Measurements from ENCODE around the gene WDR70. TPM values are rescaled to one million over a fixed set of nuclear protein-coding genes. Genes with fewer than 3 reads are reported as not detected.

The WDR70 gene
- total RNA-seq, 3 donors from 2014 or later (not counting 1 experiment from before 2014, with no cell fraction given), result 36.3 to 47.0 (median 41.3) TPM

- Histone ChIP-seq H3K36me3 (ENCODE audit: control insufficient read depth, insufficient read depth, low read length) (peaks cover 4% of the 10 kb centered on the region), H3K4me3 (ENCODE audit: low read length) (no peak overlapping the region), H3K4me1 (ENCODE audit: control insufficient read depth, insufficient read depth, low read length) (no peaks in the 10 kb centered on the region), H3K27me3 (ENCODE audit: control insufficient read depth, insufficient read depth, low read length) (no peaks in the 10 kb centered on the region), H3K9me3 (ENCODE audit: control insufficient read depth, insufficient read depth, low read length) (no peaks in the 10 kb centered on the region), H3K27ac (ENCODE audit: low read length) (no peak overlapping the region)
- no peak for ATAC-seq
- intact Hi-C loops (cut with micrococcal nuclease), result no loop called here
- Mint-ChIP-seq H3K4me1 (no peaks in the 10 kb centered on the region), H3K36me3 (peaks cover 6% of the 10 kb centered on the region), H3K27ac (no peak overlapping the region), H3K4me3 (no peak overlapping the region), H3K9me3 (no peaks in the 10 kb centered on the region), H3K27me3 (ENCODE audit: low read depth in 2 of 2) (no peaks in the 10 kb centered on the region)
- TF ChIP-seq CTCF (IDR thresholded peaks at IDR 0.05), result no peak
- DNase-seq, result no peak
- WGBS (ENCODE audit: insufficient coverage), result 86% methylated on average over 1 of the region's 1 CpG
Measured at GRCh38 chr5:37716405-37716804, 337.3 kb downstream of the WDR70 start.

GRCh38 chr5:37717276-37717612 is 338.1 kb downstream of the WDR70 start:
- peaks cover 6% of the 10 kb centered on the region for H3K36me3 Mint-ChIP-seq

GRCh38 chr5:37717613-37718431 is 338.7 kb downstream of the WDR70 start:
- ATAC-seq (no peak), DNase-seq (no peak)
- TF ChIP-seq CTCF (IDR thresholded peaks at IDR 0.05), result no peak
- Histone ChIP-seq H3K9me3 (ENCODE audit: control insufficient read depth, insufficient read depth, low read length) (no peaks in the 10 kb centered on the region), H3K36me3 (ENCODE audit: control insufficient read depth, insufficient read depth, low read length) (peaks cover 4% of the 10 kb centered on the region), H3K4me1 (ENCODE audit: control insufficient read depth, insufficient read depth, low read length) (no peaks in the 10 kb centered on the region), H3K27ac (ENCODE audit: low read length) (no peak overlapping the region), H3K27me3 (ENCODE audit: control insufficient read depth, insufficient read depth, low read length) (no peaks in the 10 kb centered on the region), H3K4me3 (ENCODE audit: low read length) (no peak overlapping the region)
- Mint-ChIP-seq H3K27me3 (ENCODE audit: low read depth in 2 of 2) (no peaks in the 10 kb centered on the region), H3K9me3 (no peaks in the 10 kb centered on the region), H3K4me1 (peaks cover 4 to 6% of the 10 kb centered on the region in 2 donors), H3K36me3 (peaks cover 10% of the 10 kb centered on the region), H3K27ac (no peak overlapping the region), H3K4me3 (no peak overlapping the region)
- 85% methylated on average over 7 of the region's 8 CpGs for WGBS (ENCODE audit: insufficient coverage)
- intact Hi-C loops (cut with micrococcal nuclease), result no loop called here

More at GRCh38 chr5:37717276-37717612, 338.1 kb downstream of the WDR70 start:
- Histone ChIP-seq H3K27ac (ENCODE audit: low read length) (no peak overlapping the region), H3K4me3 (ENCODE audit: low read length) (no peak overlapping the region), H3K27me3 (ENCODE audit: control insufficient read depth, insufficient read depth, low read length) (no peaks in the 10 kb centered on the region), H3K4me1 (ENCODE audit: control insufficient read depth, insufficient read depth, low read length) (no peaks in the 10 kb centered on the region), H3K36me3 (ENCODE audit: control insufficient read depth, insufficient read depth, low read length) (peaks cover 4% of the 10 kb centered on the region), H3K9me3 (ENCODE audit: control insufficient read depth, insufficient read depth, low read length) (no peaks in the 10 kb centered on the region)
- TF ChIP-seq CTCF (IDR thresholded peaks at IDR 0.05), result no peak
- Mint-ChIP-seq H3K27ac (no peak overlapping the region), H3K27me3 (ENCODE audit: low read depth in 2 of 2) (no peaks in the 10 kb centered on the region), H3K9me3 (no peaks in the 10 kb centered on the region), H3K4me3 (no peak overlapping the region), H3K4me1 (peaks cover 0 to under 1% of the 10 kb centered on the region in 2 donors)
- intact Hi-C loops (cut with micrococcal nuclease), result no loop called here
- no peak for ATAC-seq
- WGBS (ENCODE audit: insufficient coverage), result 72% methylated on average over 2 of the region's 2 CpGs
- no peak for DNase-seq

GRCh38 chr5:37720550-37720952 is 341.4 kb downstream of the WDR70 start:
- H3K4me3 ChIP-seq (ENCODE audit: low read length), result no peak overlapping the region
- peaks cover 9% of the 10 kb centered on the region in 2 donors for H3K4me1 Mint-ChIP-seq
- no peak overlapping the region for H3K4me3 Mint-ChIP-seq
- H3K27me3 ChIP-seq (ENCODE audit: control insufficient read depth, insufficient read depth, low read length), result no peaks in the 10 kb centered on the region
- H3K36me3 Mint-ChIP-seq, result peaks cover 14% of the 10 kb centered on the region
- no peak overlapping the region for H3K27ac ChIP-seq (ENCODE audit: low read length)
- no peaks in the 10 kb centered on the region for H3K4me1 ChIP-seq (ENCODE audit: control insufficient read depth, insufficient read depth, low read length)
- no peaks in the 10 kb centered on the region for H3K27me3 Mint-ChIP-seq (ENCODE audit: low read depth in 2 of 2)
- TF ChIP-seq CTCF (IDR thresholded peaks at IDR 0.05), result no peak
- WGBS (ENCODE audit: insufficient coverage), result 100% methylated on average over 2 of the region's 2 CpGs
- H3K36me3 ChIP-seq (ENCODE audit: control insufficient read depth, insufficient read depth, low read length), result peaks cover 11% of the 10 kb centered on the region
- no peaks in the 10 kb centered on the region for H3K9me3 Mint-ChIP-seq
- no peak overlapping the region for H3K27ac Mint-ChIP-seq
- ATAC-seq, result no peak
- DNase-seq, result no peak
- intact Hi-C loops (cut with micrococcal nuclease), result no loop called here
- no peaks in the 10 kb centered on the region for H3K9me3 ChIP-seq (ENCODE audit: control insufficient read depth, insufficient read depth, low read length)
